Measurements from ENCODE around the gene LRRC8C.

Gene LRRC8C

GRCh38 chr1:89685461-89685860 lies 52.5 kb downstream of the LRRC8C start:
- no peak for FAIRE-seq
- no peak for TF ChIP-seq POLR2A (IDR thresholded peaks at IDR 0.05; ENCODE audit: low read depth, low read length)

GRCh38 chr1:89686520-89686919 lies 53.6 kb downstream of the LRRC8C start:
- no peak for TF ChIP-seq POLR2A (IDR thresholded peaks at IDR 0.05; ENCODE audit: low read depth, low read length)
- no peak for FAIRE-seq
- DNase-seq (ENCODE audit: insufficient read length, low spot score), result no peak

More at GRCh38 chr1:89685461-89685860, 52.5 kb downstream of the LRRC8C start:
- no peak for DNase-seq (ENCODE audit: insufficient read length, low spot score)

- DNase-seq (ENCODE audit: insufficient read length, low spot score) (no peak), FAIRE-seq (no peak)
- no peak for TF ChIP-seq POLR2A (IDR thresholded peaks at IDR 0.05; ENCODE audit: low read depth, low read length)
These were observed 54.3 kb downstream of the LRRC8C start for GRCh38 chr1:89687254-89687653.

GRCh38 chr1:89688607-89689006 lies 55.7 kb downstream of the LRRC8C start:
- FAIRE-seq (no peak), DNase-seq (ENCODE audit: insufficient read length, low spot score) (no peak)
- no peak for TF ChIP-seq POLR2A (IDR thresholded peaks at IDR 0.05; ENCODE audit: low read depth, low read length)

GRCh38 chr1:89689234-89689633 lies 56.3 kb downstream of the LRRC8C start:
- FAIRE-seq, result no peak
- no peak for DNase-seq (ENCODE audit: insufficient read length, low spot score)
- no peak for TF ChIP-seq POLR2A (IDR thresholded peaks at IDR 0.05; ENCODE audit: low read depth, low read length)

- DNase-seq (ENCODE audit: insufficient read length, low spot score) (no peak), FAIRE-seq (no peak)
- TF ChIP-seq POLR2A (IDR thresholded peaks at IDR 0.05; ENCODE audit: low read depth, low read length), result no peak
These were observed 57.7 kb downstream of the LRRC8C start for GRCh38 chr1:89690595-89690994.

- DNase-seq (ENCODE audit: insufficient read length, low spot score) (no peak), FAIRE-seq (no peak)
- TF ChIP-seq POLR2A (IDR thresholded peaks at IDR 0.05; ENCODE audit: low read depth, low read length), result no peak
These were observed 59.9 kb downstream of the LRRC8C start for GRCh38 chr1:89692601-89693521.

GRCh38 chr1:89695847-89696246 lies 62.9 kb downstream of the LRRC8C start:
- DNase-seq (ENCODE audit: insufficient read length, low spot score) (no peak), FAIRE-seq (no peak)
- no peak for TF ChIP-seq POLR2A (IDR thresholded peaks at IDR 0.05; ENCODE audit: low read depth, low read length)

- no peak for DNase-seq (ENCODE audit: insufficient read length, low spot score)
- no peak for TF ChIP-seq POLR2A (IDR thresholded peaks at IDR 0.05; ENCODE audit: low read depth, low read length)
- FAIRE-seq, result no peak
These were observed 64.5 kb downstream of the LRRC8C start for GRCh38 chr1:89697383-89697782.

GRCh38 chr1:89698020-89698560 lies 65.2 kb downstream of the LRRC8C start:
- no peak for FAIRE-seq
- TF ChIP-seq POLR2A (IDR thresholded peaks at IDR 0.05; ENCODE audit: low read depth, low read length), result no peak
- DNase-seq (ENCODE audit: insufficient read length, low spot score), result no peak

- DNase-seq (ENCODE audit: insufficient read length, low spot score) (no peak), FAIRE-seq (no peak)
- no peak for TF ChIP-seq POLR2A (IDR thresholded peaks at IDR 0.05; ENCODE audit: low read depth, low read length)
These were observed 65.7 kb downstream of the LRRC8C start for GRCh38 chr1:89698624-89699023.

- no peak for FAIRE-seq
- TF ChIP-seq POLR2A (IDR thresholded peaks at IDR 0.05; ENCODE audit: low read depth, low read length), result no peak
- DNase-seq (ENCODE audit: insufficient read length, low spot score), result no peak
These were observed 66.6 kb downstream of the LRRC8C start for GRCh38 chr1:89699451-89699986.

- DNase-seq (ENCODE audit: insufficient read length, low spot score) (no peak), FAIRE-seq (no peak)
- no peak for TF ChIP-seq POLR2A (IDR thresholded peaks at IDR 0.05; ENCODE audit: low read depth, low read length)
These were observed 68.9 kb downstream of the LRRC8C start for GRCh38 chr1:89701746-89702241.

- no peak for DNase-seq (ENCODE audit: insufficient read length, low spot score)
- TF ChIP-seq POLR2A (IDR thresholded peaks at IDR 0.05; ENCODE audit: low read depth, low read length), result no peak
- no peak for FAIRE-seq
These were observed 69.7 kb downstream of the LRRC8C start for GRCh38 chr1:89702520-89703045.

Measured in H54 (cell line).